NCI-H2227 (cell line): Measurements from ENCODE around the gene KDM4C.
A peak's percentile ranks its signal among the peaks of the same experiment; 100 is the strongest.
"Not testable (repeated sequence)": the region's sequence is repeated elsewhere in the genome, so short reads cannot be mapped to it uniquely, and the experiment has no call there.

ENCODE experiments used
- DNase-seq: peaks from one replicate; lab custom pipeline; 2025; ENCODE audit not compliant: unreplicated experiment; lab: John Stamatoyannopoulos, UW

KDM4C gene

DNA sequence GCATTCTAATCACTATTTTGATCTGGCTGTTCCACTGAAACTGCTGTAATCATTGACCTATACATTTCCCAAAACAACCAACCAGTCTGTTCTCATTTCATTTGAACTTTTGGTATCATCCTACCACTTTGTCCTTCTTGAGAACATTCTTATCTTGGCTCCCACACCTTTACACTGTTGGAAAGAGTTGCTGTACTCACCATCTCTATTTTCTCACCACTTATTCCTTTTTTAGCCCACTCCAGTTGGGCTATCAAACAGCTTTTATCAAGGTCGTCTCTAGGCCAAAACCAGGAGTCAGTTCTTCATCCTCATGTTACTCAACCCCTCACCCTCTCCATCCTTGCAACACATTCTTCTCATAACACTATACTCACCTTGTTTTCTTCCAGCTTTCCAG lies 170.1 kb downstream of the KDM4C start:
- DNase-seq = no peak

- no peak for DNase-seq
Observed at GRCh38 chr9:6928863-6929262, 171.1 kb downstream of the KDM4C start.

- no peak for DNase-seq
Observed at GRCh38 chr9:6929441-6930215, 171.9 kb downstream of the KDM4C start.

DNA sequence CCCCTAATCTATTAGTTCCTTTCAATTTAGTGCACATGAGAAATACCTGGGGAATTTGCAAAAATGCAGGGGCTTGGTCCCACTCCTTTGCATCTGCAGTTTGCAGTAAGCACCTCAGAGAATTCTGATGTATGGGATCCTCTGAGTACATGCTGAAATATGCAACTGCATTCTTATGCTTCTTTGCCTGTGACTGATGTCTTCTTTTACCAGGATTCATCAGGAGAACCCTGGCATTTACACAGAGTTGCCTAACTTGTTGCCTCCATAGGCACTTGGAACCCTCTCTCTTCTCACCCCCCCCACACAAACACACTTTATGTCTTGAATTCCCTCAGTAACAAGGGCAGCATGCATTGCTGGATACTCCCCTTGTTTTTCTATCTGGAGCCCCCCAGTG lies 173.1 kb downstream of the KDM4C start:
- DNase-seq = no peak

DNA sequence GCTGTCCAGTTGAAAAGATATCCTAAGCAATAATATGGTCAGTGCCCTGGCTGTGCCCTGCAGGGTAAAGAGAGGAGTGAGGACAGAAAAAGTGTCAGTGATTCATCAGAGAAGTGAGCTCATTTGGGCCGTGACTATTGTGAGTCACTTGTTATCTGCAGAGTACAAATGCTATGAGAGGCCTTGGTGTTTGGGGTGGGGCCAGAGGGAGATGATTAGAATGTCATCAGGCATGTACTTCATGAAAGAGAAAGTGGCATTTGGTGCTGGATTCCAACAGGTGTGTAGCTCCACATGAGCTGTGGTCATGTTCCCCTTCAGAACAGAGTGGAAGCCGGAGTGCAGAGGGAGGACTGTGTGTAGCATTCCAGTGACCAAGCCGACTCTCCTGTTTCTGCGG lies 174.1 kb downstream of the KDM4C start:
- no peak for DNase-seq

DNA sequence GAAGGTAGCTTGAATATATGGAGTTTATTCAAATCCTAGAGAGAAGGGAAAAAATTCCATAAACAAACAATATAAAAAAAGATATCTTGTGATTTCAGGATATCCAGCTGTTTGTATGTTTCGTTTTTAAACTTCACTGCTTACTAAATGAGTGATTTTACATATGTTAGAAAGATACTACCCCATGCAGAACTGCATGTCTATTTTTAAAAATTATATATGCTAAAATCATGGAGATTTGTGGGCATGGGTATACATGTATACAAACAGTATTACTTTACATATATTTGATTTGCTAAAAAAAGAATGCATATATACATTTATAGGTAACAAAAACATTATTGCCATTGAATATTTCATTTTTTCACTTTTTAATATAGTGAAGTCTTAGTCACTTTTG lies 178.3 kb downstream of the KDM4C start:
- DNase-seq = no peak

DNA sequence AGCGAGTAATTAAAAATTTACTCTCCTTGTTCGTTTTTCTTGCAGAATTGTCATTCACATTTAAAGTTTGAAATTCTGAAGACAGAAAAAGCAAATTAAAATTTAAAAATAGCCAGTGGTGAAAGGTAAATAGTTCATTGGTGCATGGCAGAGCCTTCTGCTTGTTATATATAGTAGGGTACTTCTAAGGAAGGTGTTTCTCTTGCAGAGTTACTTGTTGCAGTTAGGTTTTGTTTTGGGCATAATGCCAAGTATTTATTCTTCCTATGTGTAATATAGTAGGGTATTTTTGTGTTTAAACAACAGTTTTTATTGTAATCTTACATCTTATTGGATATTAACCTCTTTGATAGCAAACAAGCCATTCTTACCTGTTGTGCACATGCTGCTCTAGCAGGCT lies 179.4 kb downstream of the KDM4C start:
- no peak for DNase-seq

DNA sequence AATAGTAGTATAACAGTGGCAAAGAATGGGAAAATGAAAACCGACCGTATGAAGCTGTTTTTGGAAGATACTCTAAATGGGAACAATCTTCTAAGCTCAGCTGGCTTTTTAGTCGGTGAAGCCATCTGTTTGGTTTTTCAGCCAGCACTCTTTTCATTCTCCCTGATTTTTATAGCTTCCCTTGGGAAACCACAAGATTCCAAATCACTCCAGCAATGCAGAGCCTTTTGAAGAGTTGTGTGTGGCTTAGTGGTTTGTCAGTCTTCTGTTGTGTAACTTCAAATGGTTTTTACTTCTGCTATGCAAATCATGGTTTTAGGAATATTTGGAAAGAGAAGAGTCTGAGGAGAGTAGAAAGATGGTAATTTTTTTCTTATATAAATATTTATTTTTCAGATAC lies 180.7 kb downstream of the KDM4C start:
- no peak for DNase-seq

DNA sequence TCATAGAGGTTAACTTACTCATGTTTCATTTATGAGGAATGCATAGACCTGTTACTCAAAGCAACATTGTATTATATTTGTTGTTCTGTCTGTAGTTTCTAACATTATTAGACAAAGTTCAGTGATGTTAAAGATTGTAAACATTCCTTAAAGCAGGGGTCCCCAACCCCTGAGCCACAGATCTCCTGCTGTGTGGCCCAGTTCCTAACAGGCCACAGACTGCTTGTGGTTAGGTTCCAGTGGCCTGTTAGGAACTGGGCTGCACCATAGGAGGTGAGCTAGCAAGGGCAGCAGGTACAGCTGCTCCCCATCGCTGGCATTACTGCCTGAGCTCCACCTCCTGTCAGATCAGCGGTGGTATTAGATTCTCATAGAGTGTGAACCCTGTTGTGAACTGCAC lies 181.1 kb downstream of the KDM4C start:
- no peak for DNase-seq

DNA sequence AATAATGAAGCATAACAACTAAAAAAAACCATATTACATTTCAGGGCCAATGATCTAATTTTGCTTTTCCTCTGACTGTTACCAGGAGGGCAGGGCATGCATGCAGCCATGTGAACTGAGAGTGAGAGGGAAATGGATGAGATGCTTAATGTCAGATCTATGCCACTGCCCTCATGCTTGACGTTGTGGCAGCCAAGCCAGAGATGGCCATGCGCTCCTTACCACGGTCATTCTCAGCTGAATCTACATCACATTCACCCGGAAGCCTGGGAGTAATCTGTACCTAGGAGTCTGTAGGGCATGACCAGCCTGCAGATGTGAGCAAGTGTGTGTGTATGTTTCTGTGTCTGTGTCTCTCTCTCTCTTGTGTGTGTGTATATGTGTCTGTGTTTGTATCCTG lies 183.7 kb downstream of the KDM4C start:
- DNase-seq = no peak

- DNase-seq = no peak
Observed at GRCh38 chr9:6942406-6942805, 184.6 kb downstream of the KDM4C start.

DNA sequence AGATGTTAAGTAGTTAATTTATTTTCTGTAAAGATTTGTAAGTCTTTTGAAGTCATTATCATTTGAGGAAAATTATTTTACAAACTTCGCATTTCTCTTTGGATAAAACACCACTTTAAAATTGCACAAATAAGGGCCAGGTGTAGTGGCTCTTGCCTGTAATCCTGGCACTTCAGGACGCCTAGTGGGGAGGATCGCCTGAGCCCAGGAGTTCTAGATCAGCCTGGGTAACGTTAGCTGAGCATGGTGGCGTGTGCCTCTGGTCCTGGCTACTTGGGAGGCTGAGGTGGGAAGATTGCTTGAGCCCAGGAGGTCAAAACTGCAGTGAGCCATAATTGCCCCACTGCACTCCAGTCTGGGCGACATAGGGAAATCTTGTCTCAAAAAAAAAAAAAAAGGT lies 185.5 kb downstream of the KDM4C start:
- DNase-seq = no peak

DNA sequence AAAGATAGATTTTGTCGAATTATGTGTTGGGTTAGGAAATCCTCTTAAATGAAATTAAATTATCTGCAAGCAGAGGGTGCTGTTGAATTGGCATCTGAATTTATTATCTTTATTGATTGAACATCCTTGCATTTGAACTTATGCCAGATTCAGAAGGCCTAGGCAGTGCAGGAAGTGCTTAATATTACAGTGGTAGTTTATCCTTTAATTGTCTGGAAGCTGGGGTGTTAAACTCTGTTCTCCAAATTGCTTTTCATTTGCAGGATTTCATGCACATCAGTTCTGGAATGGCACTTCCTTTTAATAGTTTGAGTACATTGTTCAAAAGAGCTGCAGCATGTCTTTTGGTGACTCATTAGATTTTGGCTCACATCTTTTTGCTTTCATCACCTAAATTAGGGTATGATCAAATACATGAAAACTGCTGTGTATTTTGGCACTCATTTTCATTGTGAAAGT lies 186.3 kb downstream of the KDM4C start:
- DNase-seq = no peak

DNA sequence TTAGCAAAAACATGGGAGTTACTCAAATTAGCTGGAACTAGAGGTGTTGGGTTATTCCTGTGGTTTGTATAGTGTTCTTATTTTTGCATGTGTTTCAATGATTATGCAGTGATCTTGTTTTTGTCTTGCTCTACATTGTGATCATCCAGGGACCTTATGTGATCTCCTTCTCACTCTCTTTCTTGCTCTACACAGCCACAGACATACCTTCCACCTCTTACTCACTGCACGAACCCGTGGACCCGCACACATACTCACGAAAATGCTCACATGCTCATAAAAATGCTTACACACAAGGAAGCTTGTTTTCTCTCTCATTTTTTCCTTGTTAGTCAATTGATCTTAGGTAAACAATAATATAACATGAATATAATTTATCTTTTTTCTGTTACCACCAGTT lies 187.1 kb downstream of the KDM4C start:
- DNase-seq = no peak

DNA sequence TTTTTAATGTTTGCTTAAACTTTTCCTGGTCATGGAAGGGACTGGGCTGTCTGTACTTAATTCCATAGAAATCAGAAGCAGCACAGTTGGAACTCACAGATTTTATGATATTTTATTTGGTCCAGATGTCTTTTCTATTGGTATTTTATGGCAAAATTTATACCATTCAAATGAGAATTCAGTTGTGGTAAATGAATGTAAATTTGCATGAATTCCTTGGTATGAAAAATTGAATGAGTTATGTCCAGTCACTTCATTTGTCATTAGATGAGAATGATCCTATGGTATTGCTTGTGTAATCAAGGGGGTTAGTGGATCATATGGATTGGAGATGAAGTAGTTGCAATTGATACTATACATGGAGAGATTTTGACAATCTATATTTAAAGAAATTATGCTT lies 188.0 kb downstream of the KDM4C start:
- DNase-seq = no peak

DNA sequence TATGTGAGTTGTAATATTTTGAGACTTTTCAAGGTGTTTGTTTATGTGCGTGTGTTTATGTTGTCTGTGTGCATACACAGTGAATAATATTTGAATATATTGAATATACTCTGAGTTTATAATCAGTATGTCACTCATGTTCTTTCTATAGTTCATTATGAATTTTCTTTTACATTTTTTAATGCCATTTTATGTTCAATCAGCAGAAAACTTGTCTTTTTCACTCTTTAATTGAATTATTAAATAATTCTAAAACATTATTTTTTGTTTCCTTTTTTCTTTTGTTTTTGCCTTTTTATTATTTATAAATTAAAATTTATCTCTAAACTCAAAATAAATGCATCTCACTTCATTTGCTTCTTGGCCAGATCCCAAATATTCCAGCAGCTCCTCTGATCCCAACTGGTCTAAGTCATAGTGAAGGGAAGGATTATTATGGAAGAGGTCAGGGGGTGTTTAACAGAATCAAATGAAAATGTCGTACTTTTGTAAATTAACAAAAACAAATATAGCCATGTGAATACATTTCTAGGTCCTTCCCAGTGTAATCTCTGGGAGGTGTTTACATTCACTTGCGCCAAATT lies 188.9 kb downstream of the KDM4C start:
- DNase-seq = no peak

DNA sequence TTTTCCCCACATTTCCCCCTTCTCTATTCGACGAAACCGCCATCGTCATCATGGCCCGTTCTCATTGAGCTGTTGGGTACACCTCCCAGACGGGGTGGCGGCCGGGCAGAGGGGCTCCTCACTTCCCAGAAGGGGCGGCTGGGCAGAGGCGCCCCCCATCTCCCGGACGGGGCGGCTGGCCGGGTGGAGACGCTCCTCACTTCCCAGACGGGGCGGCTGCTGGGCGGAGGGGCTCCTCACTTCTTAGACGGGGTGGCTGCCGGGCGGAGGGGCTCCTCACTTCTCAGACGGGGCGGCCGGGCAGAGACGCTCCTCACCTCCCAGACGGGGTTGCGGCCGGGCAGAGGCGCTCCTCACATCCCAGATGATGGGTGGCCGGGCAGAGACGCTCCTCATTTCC lies 191.1 kb downstream of the KDM4C start:
- DNase-seq = not testable (repeated sequence)

DNA sequence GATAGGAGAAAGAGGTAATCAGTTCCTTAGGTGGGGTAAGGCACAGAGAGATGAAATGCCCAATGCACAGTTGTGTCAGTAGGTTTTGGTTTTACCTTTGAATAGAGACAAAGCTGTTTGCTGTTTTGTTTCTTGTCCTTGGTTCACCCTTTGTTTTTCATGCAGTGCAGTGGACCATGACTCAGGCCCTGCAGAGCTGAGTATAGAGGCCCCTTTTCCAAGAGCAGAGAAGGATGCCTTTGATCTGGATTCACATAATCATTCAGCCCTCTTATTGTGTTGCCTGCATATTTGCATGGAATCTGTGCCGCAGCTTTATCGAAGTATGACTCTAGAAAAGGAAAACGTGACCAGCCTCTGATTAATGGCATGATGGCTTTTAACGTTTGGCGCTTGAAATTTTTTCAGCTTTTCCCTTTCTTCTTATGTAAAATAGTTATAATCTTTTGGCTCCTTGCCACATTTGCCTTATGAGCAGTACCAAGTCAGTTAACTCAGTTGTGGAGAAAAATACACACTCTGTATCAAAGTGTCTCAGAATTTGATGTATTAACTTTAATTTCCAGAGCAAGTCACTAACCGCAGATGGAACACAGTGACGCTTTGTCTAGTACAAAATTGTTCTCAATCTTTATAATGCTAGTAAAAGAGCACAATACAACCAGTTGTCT lies 197.6 kb downstream of the KDM4C start:
- peak; percentile 46 for DNase-seq

DNA sequence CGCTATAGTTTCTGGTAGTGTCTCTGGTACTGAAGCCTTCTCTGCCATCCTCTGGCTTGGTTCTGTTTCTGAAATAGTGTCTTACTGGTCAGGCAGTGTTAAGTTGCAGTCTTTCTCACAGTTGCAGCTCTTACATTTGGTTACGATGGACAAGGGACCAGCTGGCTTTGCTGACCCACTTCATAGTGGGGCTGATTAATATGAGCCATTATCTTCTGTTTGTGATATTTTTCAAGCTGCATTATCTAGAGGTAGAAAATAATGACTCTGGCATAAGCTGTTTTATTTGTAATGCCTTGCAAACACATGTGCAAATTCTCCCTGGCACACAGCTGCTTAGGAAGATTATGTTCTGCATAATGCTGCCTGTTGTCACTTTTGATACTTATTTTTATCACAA lies 199.1 kb downstream of the KDM4C start:
- DNase-seq = no peak

DNA sequence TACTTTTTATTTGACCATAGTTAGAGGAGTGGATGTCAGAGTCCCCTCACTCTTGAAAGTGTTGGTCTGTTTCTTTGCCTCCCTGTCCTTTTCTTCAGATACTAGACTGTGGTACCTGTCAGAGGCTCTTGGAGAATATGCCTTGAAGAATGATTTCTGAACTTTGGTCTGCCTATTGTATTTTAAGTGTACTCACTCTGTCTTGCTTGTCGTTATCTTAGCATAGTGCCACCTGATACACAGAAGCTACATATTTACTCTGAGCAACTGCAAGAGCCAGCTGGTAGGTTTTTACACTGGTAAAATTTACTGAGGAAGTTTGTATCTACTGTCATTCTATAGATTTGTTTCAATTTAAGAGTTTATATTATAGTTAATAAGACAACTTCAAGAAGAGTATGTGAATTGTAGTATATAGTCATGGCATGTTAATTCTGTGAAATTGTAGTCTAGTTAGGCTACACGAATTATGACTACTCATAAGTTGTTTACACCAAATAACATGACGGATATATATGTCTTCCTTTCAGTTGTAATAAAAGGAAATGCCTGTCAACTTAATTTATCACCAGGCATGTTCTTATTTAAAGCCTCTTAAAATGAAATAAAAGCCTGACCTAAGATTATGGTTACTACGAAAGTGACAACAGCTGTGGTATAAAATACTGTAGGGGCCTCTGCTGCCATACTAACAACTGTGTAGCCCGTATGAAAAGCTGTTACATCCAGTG lies 201.7 kb downstream of the KDM4C start:
- DNase-seq = no peak

DNA sequence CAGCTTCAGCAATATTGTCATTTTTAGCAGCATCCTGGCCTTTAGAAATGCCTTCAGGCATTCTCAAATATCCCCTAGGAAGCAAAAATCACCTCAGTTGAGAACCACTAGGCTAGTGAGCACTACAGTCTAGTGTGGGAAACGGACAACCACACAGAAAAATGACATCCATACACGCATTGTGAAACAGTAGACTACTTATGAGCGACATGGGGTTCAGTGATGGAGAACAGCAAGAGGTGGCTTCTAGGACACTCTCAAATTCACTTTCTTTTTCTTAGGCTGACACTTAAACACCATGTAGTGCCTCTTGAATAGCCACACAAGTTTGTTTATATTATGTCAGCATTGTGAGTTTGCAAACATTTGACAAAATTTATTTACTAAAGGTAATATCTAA lies 203.0 kb downstream of the KDM4C start:
- DNase-seq = no peak
